ENCODE measurements around the gene ZDHHC12.

The ZDHHC12 gene

GRCh38 chr9:128770286-128771030 is 46.5 kb upstream of the ZDHHC12 start:
- peak overlapping the region; percentile 64 for H3K4me3 ChIP-seq (ENCODE audit: low read depth, low read length)
- CTCF ChIA-PET, result interaction anchor here (0.6 to 1.3 kb wide), 5 partner anchors 12 to 109 kb away, joined by 3 to 7 read pairs (median 5); partner anchors contain the start of gene ENDOG
- POLR2A ChIA-PET, result interaction anchor here (0.5 to 1.1 kb wide), 5 partner anchors 9 to 409 kb away, joined by 4 to 5 read pairs (median 5); partner anchors contain the start of genes ENDOG and SPOUT1

GRCh38 chr9:128768606-128769005 is 44.7 kb upstream of the ZDHHC12 start:
- H3K4me3 ChIP-seq (ENCODE audit: low read depth, low read length), result no peak overlapping the region
- POLR2A ChIA-PET, result interaction anchor here (1.2 kb wide), 1 partner anchor 50 kb away, joined by 3 read pairs; the partner anchor contains the start of gene ENDOG
- H3K4me1 ChIP-seq (ENCODE audit: control insufficient read depth, insufficient read depth, low read length), result no peaks in the 10 kb centered on the region
- peaks cover 0 to 19% of the 10 kb centered on the region in 2 experiments; a peak in 1 of 3 replicates for H3K36me3 ChIP-seq (ENCODE audit: control insufficient read depth in 2 of 2, insufficient read depth in 1 of 2, low read length in 2 of 2)
- CTCF ChIA-PET, result interaction anchor here (0.6 to 1.2 kb wide), 3 partner anchors 20 to 36 kb away, joined by 3 to 8 read pairs (median 4); no protein-coding TSS in a partner anchor
- TF ChIP-seq PATZ1 (tag by site-specific recombination; IDR thresholded peaks at IDR 0.05) (no peak), ZBTB6 (tag by site-specific recombination; IDR thresholded peaks at IDR 0.05) (no peak), HOXD13 (CRISPR knock-in tag; IDR thresholded peaks at IDR 0.05; ENCODE audit: borderline replicate concordance) (no peak), ZNF426 (tag by site-specific recombination; IDR thresholded peaks at IDR 0.05) (no peak), ZNF140 (tag by site-specific recombination; IDR thresholded peaks at IDR 0.05) (no peak), ZNF280D (tag by site-specific recombination; IDR thresholded peaks at IDR 0.05) (no peak), YY2 (tag by site-specific recombination; IDR thresholded peaks at IDR 0.05) (no peak), GFI1B (tag by site-specific recombination; IDR thresholded peaks at IDR 0.05) (no peak), ZNF639 (tag by site-specific recombination; IDR thresholded peaks at IDR 0.05) (no peak), ZNF549 (tag by site-specific recombination; IDR thresholded peaks at IDR 0.05) (no peak), ZNF114 (tag by site-specific recombination; IDR thresholded peaks at IDR 0.05) (no peak), ZBTB26 (tag by site-specific recombination; optimal IDR thresholded peaks at IDR 0.05) (no peak), ZBTB21 (tag by site-specific recombination; IDR thresholded peaks at IDR 0.05) (no peak), ZBTB10 (tag by site-specific recombination; IDR thresholded peaks at IDR 0.05) (no peak)
- no peaks in the 10 kb centered on the region for H3K9me3 ChIP-seq (ENCODE audit: control insufficient read depth, insufficient read depth, low read depth, low read length)
- H3K27ac ChIP-seq (ENCODE audit: extremely low read depth, low read depth, low read length), result no peak overlapping the region

More at GRCh38 chr9:128770286-128771030, 46.5 kb upstream of the ZDHHC12 start:
- H3K36me3 ChIP-seq (ENCODE audit: control insufficient read depth in 2 of 2, insufficient read depth in 1 of 2, low read length in 2 of 2), result peaks cover 0 to 16% of the 10 kb centered on the region in 2 experiments; a peak in 1 of 3 replicates
- H3K4me1 ChIP-seq (ENCODE audit: control insufficient read depth, insufficient read depth, low read length), result no peaks in the 10 kb centered on the region
- H3K9me3 ChIP-seq (ENCODE audit: control insufficient read depth, insufficient read depth, low read depth, low read length), result no peaks in the 10 kb centered on the region
- TF ChIP-seq ZNF324 (tag by site-specific recombination; IDR thresholded peaks at IDR 0.05) (no peak), ZNF623 (tag by site-specific recombination; IDR thresholded peaks at IDR 0.05) (peak; percentile 97)
- no peak overlapping the region for H3K27ac ChIP-seq (ENCODE audit: extremely low read depth, low read depth, low read length)

Measured in HEK293 (cell line).